CD1c-positive myeloid dendritic cell (primary cell): ENCODE measurements around the gene ATP2A1.
"Not testable (repeated sequence)": the region's sequence is repeated elsewhere in the genome, so short reads cannot be mapped to it uniquely, and the experiment has no call there.

ENCODE experiments used
- DNase-seq: peaks from one replicate; pipeline ENCODE4 v3.0.0-alpha.2; 2016; ENCODE audit errors: extremely low spot score

ATP2A1 gene

DNA sequence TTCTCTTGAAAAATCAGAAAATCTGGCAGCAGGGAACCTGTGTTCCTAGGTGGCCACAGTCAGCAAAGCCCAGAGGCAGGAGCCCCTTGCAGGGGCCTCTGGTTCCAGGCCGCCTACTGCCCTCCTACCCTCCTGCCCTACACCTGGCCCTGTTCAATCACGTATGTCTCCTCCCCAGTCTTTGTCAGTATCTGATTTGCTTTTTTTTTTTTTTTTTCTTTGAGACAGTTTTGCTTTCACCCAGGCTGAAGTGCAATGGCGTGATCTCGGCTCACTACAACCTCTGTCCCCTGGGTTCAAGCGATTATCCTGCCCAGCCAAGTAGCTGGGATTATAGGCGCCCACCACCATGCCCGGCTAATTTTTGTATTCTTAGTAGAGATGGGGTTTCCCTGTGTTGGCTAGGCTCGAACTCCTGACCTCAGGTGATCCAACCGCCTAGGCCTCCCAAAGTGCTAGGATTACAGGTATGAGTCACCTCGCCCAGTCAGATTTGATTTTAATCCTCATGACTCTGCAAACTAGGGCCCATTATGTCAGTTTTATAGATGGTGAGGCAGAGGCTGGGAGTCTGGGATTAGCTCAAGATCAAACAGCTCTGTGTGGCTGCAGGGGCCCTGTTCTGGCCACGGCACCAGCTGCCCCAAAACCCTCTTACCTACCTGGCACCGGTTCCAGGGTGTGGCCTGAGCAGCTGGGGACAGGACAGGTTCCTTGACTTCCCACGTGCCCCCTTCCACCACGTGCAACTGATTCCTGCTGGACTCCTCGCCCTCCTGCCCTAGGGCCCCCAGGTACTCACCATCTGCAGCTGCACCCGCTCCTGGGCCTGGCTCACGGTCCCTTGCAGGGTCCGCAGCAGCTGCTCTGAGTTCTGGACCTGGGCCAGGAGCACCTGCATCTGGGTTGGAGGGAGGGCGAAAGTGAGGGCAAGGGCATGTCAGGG lies 32.1 kb downstream of the ATP2A1 start:
- no peak for DNase-seq

GRCh38 chr16:28912558-28912957 lies 34.3 kb downstream of the ATP2A1 start:
- DNase-seq: no peak

- DNase-seq: no peak
Measured at GRCh38 chr16:28913946-28914724, 35.8 kb downstream of the ATP2A1 start.

- no peak for DNase-seq
Measured at GRCh38 chr16:28915181-28915580, 36.9 kb downstream of the ATP2A1 start.

GRCh38 chr16:28917095-28917494 lies 38.8 kb downstream of the ATP2A1 start:
- no peak for DNase-seq

- DNase-seq: no peak
Measured at GRCh38 chr16:28918698-28919097, 40.4 kb downstream of the ATP2A1 start.

- DNase-seq: no peak
Measured at GRCh38 chr16:28923231-28923587, 44.9 kb downstream of the ATP2A1 start.

DNA sequence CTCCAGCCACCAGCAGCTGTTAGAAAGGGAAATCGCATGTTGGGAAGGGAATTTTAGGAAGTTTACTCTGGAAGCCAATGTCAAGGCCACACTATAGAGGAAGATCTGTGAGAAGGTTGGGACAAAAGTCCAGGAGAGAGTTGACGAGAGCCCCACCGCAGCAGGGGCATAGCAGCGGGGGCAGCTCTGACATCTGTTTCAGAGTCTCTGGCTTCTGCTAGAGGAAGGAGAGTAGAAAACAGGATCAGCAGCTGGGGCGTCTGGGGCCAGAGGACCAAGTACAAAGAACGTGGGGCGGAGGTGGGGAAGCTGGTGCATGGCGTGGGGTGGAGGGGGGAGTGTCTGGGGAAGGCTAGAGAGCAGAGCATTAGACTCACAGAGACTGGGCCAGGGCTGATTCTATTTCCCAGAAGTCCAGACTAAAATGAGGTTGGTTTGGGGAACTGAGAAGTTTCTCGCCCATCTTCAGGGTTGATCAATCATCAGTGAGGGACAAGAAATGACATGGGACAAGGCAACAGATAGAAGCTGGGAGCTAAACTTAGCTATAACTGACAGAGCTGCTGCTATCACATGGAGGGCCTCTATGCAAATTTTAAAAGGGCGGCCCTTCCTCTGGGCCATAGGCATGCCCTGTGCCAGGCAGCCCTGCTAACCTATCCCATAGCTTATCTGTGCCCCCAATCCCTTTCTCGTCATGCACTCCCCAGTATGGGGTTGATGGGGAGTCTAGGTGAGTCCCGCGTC lies 45.5 kb downstream of the ATP2A1 start:
- peak; percentile 94 for DNase-seq

GRCh38 chr16:28924399-28924761 lies 46.1 kb downstream of the ATP2A1 start:
- peak; percentile 3 for DNase-seq

DNA sequence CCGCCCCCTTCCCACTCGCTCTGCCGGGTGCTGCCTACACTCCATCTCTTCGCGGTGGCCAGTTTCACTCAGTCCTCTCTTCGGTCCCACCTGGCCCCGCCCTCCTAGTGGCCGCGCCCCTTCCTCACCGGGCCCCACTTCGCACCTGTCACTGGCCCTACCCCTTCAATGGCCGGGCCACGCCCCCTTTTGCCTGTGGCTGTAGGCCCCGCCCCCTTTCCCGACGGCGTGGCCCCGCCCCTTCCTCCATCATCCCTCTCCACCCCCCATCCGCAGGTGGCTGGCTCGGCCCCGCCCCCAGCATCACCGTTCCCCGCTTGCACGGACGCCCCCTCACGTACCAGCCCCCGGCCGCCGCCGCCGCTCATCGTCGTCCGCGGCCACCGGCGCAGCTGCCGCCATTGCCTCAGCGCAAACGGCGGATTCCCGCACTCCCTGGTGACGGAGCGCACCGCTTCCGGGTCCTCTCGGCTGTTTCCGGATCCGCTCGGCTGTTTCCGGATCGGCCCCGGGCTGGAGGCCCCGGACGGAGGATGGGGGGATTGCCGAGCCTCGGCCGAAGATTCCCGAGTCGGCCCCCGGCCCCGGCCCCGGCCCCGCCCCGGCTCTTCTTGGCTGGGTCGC lies 46.6 kb downstream of the ATP2A1 start, which contains the start of gene RABEP2:
Gene RABEP2 (minus strand): TSS at position 477 of the 624 bp plus-strand sequence. CDS start 75 bp downstream, at position 402.
- peak; percentile 95 for DNase-seq

DNA sequence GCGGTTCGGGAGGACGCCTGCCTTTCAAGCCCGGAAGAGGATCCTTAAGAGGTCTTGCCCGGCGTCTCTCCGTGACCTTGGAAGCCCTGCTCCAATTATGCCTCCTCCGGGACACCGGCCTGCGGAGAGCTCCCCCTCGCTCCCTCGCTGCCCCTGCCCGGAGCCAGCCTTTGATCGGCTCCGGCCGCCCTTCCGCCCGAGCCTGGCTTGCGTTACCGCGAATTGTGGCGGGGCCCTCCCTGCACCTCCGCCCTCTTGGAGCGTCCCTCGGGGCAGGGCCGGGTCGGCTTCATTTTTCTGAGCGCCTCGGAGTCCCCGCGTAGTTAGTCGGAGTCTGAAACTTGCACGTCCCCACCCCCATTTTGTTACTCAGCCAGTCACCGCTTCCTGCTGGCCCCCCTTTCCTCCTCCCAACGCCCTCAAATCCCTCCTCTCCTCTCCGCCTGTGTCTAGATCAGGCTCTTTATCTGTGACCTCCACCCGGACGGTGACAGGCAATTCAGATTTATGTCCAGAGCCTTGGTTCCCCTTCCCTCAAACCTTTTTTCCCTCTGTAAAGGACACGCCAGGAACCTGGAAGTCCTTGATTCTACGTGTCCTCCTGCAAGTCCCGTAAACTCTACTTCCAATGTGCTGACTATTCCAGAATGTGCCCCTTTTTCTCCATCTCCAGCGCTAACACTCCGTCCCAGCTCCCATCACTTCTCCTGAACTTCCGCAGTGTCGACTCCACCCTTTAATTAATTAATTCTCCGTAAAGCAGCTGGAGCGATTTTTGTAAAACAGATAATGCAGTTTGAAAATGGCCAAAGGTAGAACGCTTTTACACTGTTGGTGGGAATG lies 47.3 kb downstream of the ATP2A1 start:
- peak; percentile 82 for DNase-seq

- not testable (repeated sequence) for DNase-seq
Measured at GRCh38 chr16:28926284-28926683, 48.0 kb downstream of the ATP2A1 start.

DNA sequence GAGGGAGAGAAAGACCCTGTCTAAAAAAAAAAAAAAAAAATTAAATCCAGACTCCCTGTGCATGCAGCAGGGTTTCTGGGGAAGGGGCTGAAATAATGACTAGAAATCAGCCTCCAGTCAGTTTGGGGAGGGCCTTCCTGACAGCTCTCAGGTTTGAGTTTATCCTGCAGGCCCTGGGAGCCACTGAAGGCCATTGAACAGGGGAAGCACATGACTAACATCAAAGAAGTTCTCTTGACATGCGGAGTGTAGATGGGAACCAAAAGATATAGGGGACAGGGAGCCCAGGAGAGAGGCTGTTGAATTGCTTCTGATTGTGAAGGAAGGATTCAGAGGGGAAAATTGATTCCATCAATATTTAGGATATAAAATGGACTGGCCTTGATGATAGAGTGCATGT lies 49.5 kb downstream of the ATP2A1 start:
- DNase-seq: no peak

DNA sequence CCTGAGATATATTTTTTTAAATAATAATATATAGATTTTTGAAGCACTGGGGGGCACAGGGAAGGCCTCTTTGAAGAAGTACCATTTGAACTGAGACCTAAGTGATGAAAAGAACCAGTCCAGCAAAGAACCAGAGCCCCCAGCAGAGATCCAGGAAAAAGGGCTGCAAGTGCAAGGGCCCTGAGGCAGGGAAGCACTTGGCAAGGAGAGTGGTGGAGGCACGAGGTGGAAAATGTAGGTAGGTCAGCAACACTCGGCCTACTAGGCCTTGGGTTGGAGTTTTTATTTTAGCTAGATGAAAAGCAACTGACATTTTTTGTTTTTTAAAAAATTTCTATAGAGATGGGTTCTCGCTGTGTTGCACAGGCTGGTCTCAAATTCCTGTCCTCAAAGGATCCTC lies 51.9 kb downstream of the ATP2A1 start:
- no peak for DNase-seq

GRCh38 chr16:28930652-28931051 lies 52.4 kb downstream of the ATP2A1 start:
- peak; percentile 8 for DNase-seq

GRCh38 chr16:28931801-28932225 lies 53.5 kb downstream of the ATP2A1 start, which contains the start of gene CD19:
Gene CD19, plus strand, starts transcription at chr16:28931971. Its CDS starts 30 bp downstream, at chr16:28932001.
- DNase-seq: no peak

GRCh38 chr16:28932339-28933141 lies 54.3 kb downstream of the ATP2A1 start:
- DNase-seq: no peak

- no peak for DNase-seq
Measured at GRCh38 chr16:28933171-28933570, 54.9 kb downstream of the ATP2A1 start.

- DNase-seq: no peak
Measured at GRCh38 chr16:28935346-28935745, 57.1 kb downstream of the ATP2A1 start.
